Mesendoderm (in vitro differentiated cells): ENCODE results near the gene JARID2.
A peak's percentile ranks its signal among the peaks of the same experiment; 100 is the strongest.

Experiments used
- DNase-seq: peaks from one replicate; pipeline ENCODE4 v3.0.0; 2013
- H2AK5ac ChIP-seq: 2 replicates; pipeline ENCODE4 v1.6.1; 2013; ENCODE audit warnings: low read length, inconsistent platforms
- H2BK120ac ChIP-seq: 2 replicates; pipeline ENCODE4 v1.6.1; 2013; ENCODE audit warnings: low read depth, mild to moderate bottlenecking, low read length, moderate library complexity, mixed read lengths
- H2BK15ac ChIP-seq: replicated peaks from 2 replicates; pipeline ENCODE4 v1.6.1; 2013; ENCODE audit warnings: low read depth, mild to moderate bottlenecking, moderate library complexity
- H2BK5ac ChIP-seq: 2 replicates; pipeline ENCODE4 v1.6.1; 2013; ENCODE audit warnings: low read length, inconsistent platforms
- H3K18ac ChIP-seq: 2 replicates; pipeline ENCODE4 v1.6.1; 2013; ENCODE audit warnings: mild to moderate bottlenecking, low read length, mixed read lengths
- H3K23ac ChIP-seq: one replicate; pipeline ENCODE4 v1.6.1; 2013; ENCODE audit warnings: low read length
- H3K27ac ChIP-seq: 2 replicates; pipeline ENCODE4 v1.5.1; 2013; ENCODE audit warnings: low read depth, mild to moderate bottlenecking, inconsistent platforms, low read length, moderate library complexity
- H3K27me3 ChIP-seq: 2 replicates; pipeline ENCODE4 v1.6.1; 2013; ENCODE audit warnings: low read length, control low read depth, mild to moderate bottlenecking, inconsistent platforms; ENCODE audit not compliant: insufficient read depth, poor library complexity
- H3K36me3 ChIP-seq: 2 replicates; pipeline ENCODE4 v1.6.1; 2013; ENCODE audit warnings: low read length, inconsistent platforms; ENCODE audit not compliant: control insufficient read depth, insufficient read depth
- H3K4ac ChIP-seq: one replicate; pipeline ENCODE4 v1.6.1; 2013; ENCODE audit warnings: low read depth, mild to moderate bottlenecking, low read length, moderate library complexity
- H3K4me1 ChIP-seq: 2 replicates; pipeline ENCODE4 v1.6.1; 2013; ENCODE audit warnings: low read depth, low read length, inconsistent platforms; ENCODE audit not compliant: control insufficient read depth
- H3K4me2 ChIP-seq: 2 replicates; pipeline ENCODE4 v1.6.1; 2013; ENCODE audit warnings: low read length
- H3K4me3 ChIP-seq: 2 replicates; pipeline ENCODE4 v1.5.1; 2013; ENCODE audit warnings: mild to moderate bottlenecking, low read length
- H3K56ac ChIP-seq: one replicate; pipeline ENCODE4 v1.6.1; 2013; ENCODE audit warnings: low read length
- H3K79me1 ChIP-seq: 2 replicates; pipeline ENCODE4 v1.6.1; 2013; ENCODE audit warnings: low read length, inconsistent platforms
- H3K79me2 ChIP-seq: 2 replicates; pipeline ENCODE4 v1.6.1; 2013; ENCODE audit warnings: mild to moderate bottlenecking, low read length; ENCODE audit not compliant: control insufficient read depth, insufficient read depth
- H3K9ac ChIP-seq: 2 replicates; pipeline ENCODE4 v1.6.1; 2013; ENCODE audit warnings: low read length, inconsistent platforms
- H4K5ac ChIP-seq: one replicate; pipeline ENCODE4 v1.6.1; 2013; ENCODE audit warnings: low read length
- H4K8ac ChIP-seq: one replicate; pipeline ENCODE4 v1.6.1; 2013; ENCODE audit warnings: low read depth, mild to moderate bottlenecking, control low read depth, low read length, moderate library complexity
- WGBS: extraction: QIAGEN DNeasy Blood & Tissue Kit; methylation state at CpG from one replicate; pipeline ENCODE4 v1.1.7; 2013; ENCODE audit warnings: low lambda C conversion rate, missing lambda C conversion rate; ENCODE audit not compliant: insufficient coverage; ENCODE audit errors: extremely low coverage; 5-methylcytosine and 5-hydroxymethylcytosine counted together

JARID2 gene

GRCh38 chr6:15384901-15385300, 139.0 kb downstream of the JARID2 start:
- Histone ChIP-seq H3K27ac (no peak overlapping the region), H2BK120ac (no peak overlapping the region), H3K56ac (peak overlapping the region; percentile 52), H3K23ac (no peak overlapping the region), H4K5ac (no peak overlapping the region), H3K4me3 (no peak overlapping the region), H3K27me3 (no peaks in the 10 kb centered on the region), H3K18ac (no peak overlapping the region), H3K79me2 (peaks cover 88% of the 10 kb centered on the region), H3K4me1 (peaks cover 11% of the 10 kb centered on the region), H3K4me2 (no peak overlapping the region), H3K4ac (no peak overlapping the region), H2AK5ac (no peak overlapping the region), H3K36me3 (no peaks in the 10 kb centered on the region), H2BK5ac (no peak overlapping the region), H4K8ac (no peak overlapping the region), H3K79me1 (peaks cover 7% of the 10 kb centered on the region), H2BK15ac (no peak overlapping the region), H3K9ac (no peak overlapping the region)
- no CpG with 5 or more reads among the region's 4 CpGs for WGBS
- DNase-seq, result no peak

GRCh38 chr6:15385521-15385920, 139.7 kb downstream of the JARID2 start:
- Histone ChIP-seq H3K36me3 (no peaks in the 10 kb centered on the region), H3K4me3 (no peak overlapping the region), H3K4ac (no peak overlapping the region), H3K4me1 (peaks cover 14% of the 10 kb centered on the region), H2BK120ac (no peak overlapping the region), H3K23ac (no peak overlapping the region), H2BK15ac (no peak overlapping the region), H2BK5ac (no peak overlapping the region), H3K4me2 (no peak overlapping the region), H3K18ac (no peak overlapping the region), H3K27ac (no peak overlapping the region), H3K9ac (no peak overlapping the region), H3K56ac (no peak overlapping the region), H3K79me2 (peaks cover 88% of the 10 kb centered on the region), H4K8ac (no peak overlapping the region), H3K79me1 (peaks cover 9% of the 10 kb centered on the region), H4K5ac (no peak overlapping the region), H3K27me3 (no peaks in the 10 kb centered on the region), H2AK5ac (no peak overlapping the region)
- DNase-seq, result no peak
- WGBS, result no CpG with 5 or more reads among the region's 6 CpGs

- H3K4ac ChIP-seq, result no peak overlapping the region
- no CpG with 5 or more reads among the region's 7 CpGs for WGBS
- H3K27ac ChIP-seq, result no peak overlapping the region
- no peak overlapping the region for H2BK5ac ChIP-seq
- H3K56ac ChIP-seq, result no peak overlapping the region
- H2BK120ac ChIP-seq, result no peak overlapping the region
- H3K4me1 ChIP-seq, result peaks cover 15% of the 10 kb centered on the region
- no peak overlapping the region for H3K9ac ChIP-seq
- no peak overlapping the region for H4K8ac ChIP-seq
- H3K79me1 ChIP-seq, result peaks cover 9% of the 10 kb centered on the region
- DNase-seq, result no peak
- H2BK15ac ChIP-seq, result peak overlapping the region; percentile 78
- no peak overlapping the region for H2AK5ac ChIP-seq
- H3K79me2 ChIP-seq, result peaks cover 91% of the 10 kb centered on the region
- H3K23ac ChIP-seq, result no peak overlapping the region
- no peaks in the 10 kb centered on the region for H3K36me3 ChIP-seq
- H3K4me2 ChIP-seq, result no peak overlapping the region
- H3K4me3 ChIP-seq, result no peak overlapping the region
- no peak overlapping the region for H3K18ac ChIP-seq
- H3K27me3 ChIP-seq, result no peaks in the 10 kb centered on the region
- H4K5ac ChIP-seq, result no peak overlapping the region
These were observed 140.4 kb downstream of the JARID2 start for GRCh38 chr6:15386110-15386755.

GRCh38 chr6:15386756-15387112, 140.9 kb downstream of the JARID2 start:
- no peaks in the 10 kb centered on the region for H3K27me3 ChIP-seq
- H3K27ac ChIP-seq, result no peak overlapping the region
- H3K23ac ChIP-seq, result no peak overlapping the region
- no peak overlapping the region for H3K18ac ChIP-seq
- H4K5ac ChIP-seq, result no peak overlapping the region
- H3K4ac ChIP-seq, result no peak overlapping the region
- peaks cover 12% of the 10 kb centered on the region for H3K4me1 ChIP-seq
- H3K79me1 ChIP-seq, result peaks cover 9% of the 10 kb centered on the region
- H4K8ac ChIP-seq, result no peak overlapping the region
- H3K56ac ChIP-seq, result no peak overlapping the region
- H2BK120ac ChIP-seq, result no peak overlapping the region
- no peak overlapping the region for H3K4me3 ChIP-seq
- H2AK5ac ChIP-seq, result no peak overlapping the region
- H3K36me3 ChIP-seq, result no peaks in the 10 kb centered on the region
- no CpG with 5 or more reads among the region's 3 CpGs for WGBS
- H2BK5ac ChIP-seq, result no peak overlapping the region
- no peak overlapping the region for H3K4me2 ChIP-seq
- no peak for DNase-seq
- peaks cover 92% of the 10 kb centered on the region for H3K79me2 ChIP-seq
- H3K9ac ChIP-seq, result no peak overlapping the region
- peak overlapping the region; percentile 78 for H2BK15ac ChIP-seq

GRCh38 chr6:15387118-15387517, 141.2 kb downstream of the JARID2 start:
- no peak overlapping the region for H3K4me2 ChIP-seq
- no peak overlapping the region for H3K9ac ChIP-seq
- no CpG with 5 or more reads among the region's 5 CpGs for WGBS
- no peak overlapping the region for H3K27ac ChIP-seq
- no peaks in the 10 kb centered on the region for H3K27me3 ChIP-seq
- no peak overlapping the region for H4K8ac ChIP-seq
- no peak overlapping the region for H4K5ac ChIP-seq
- H3K56ac ChIP-seq, result no peak overlapping the region
- no peak overlapping the region for H2BK120ac ChIP-seq
- no peaks in the 10 kb centered on the region for H3K36me3 ChIP-seq
- peaks cover 92% of the 10 kb centered on the region for H3K79me2 ChIP-seq
- H3K4me3 ChIP-seq, result no peak overlapping the region
- no peak for DNase-seq
- H3K18ac ChIP-seq, result no peak overlapping the region
- H3K4ac ChIP-seq, result no peak overlapping the region
- H3K4me1 ChIP-seq, result peaks cover 12% of the 10 kb centered on the region
- no peak overlapping the region for H2AK5ac ChIP-seq
- H2BK15ac ChIP-seq, result no peak overlapping the region
- H2BK5ac ChIP-seq, result no peak overlapping the region
- peaks cover 9% of the 10 kb centered on the region for H3K79me1 ChIP-seq
- H3K23ac ChIP-seq, result no peak overlapping the region
